PFSK-1 (cell line): ENCODE measurements around the gene DHFR2.

ENCODE experiments used
- FOXP2 ChIP-seq: optimal IDR thresholded peaks from 2 replicates; pipeline ENCODE3; 2011; ENCODE audit warnings: borderline replicate concordance, control low read depth, inconsistent platforms; ENCODE audit not compliant: insufficient read depth; ENCODE audit errors: extremely low read length, extremely low read depth
- POLR2AphosphoS5 ChIP-seq: IDR thresholded peaks from 2 replicates; pipeline ENCODE4 v1.6.1; 2012; ENCODE audit warnings: low read depth, mild to moderate bottlenecking, control low read depth, low read length, moderate library complexity
- SIN3A ChIP-seq: IDR thresholded peaks from 2 replicates; pipeline ENCODE4 v1.6.1; 2012; ENCODE audit warnings: mild to moderate bottlenecking, low read length, moderate library complexity, borderline replicate concordance; ENCODE audit not compliant: insufficient read depth
- TAF1 ChIP-seq: IDR thresholded peaks from 2 replicates; pipeline ENCODE4 v1.6.1; 2012; ENCODE audit warnings: low read length, control low read depth, borderline replicate concordance; ENCODE audit not compliant: insufficient read depth
- TF ChIP-seq, protein P1 (sequence below), 2 experiments: IDR thresholded peaks; 2 replicates each; pipeline versions ENCODE4 v1.6.1 to v1.8.0; 2011 to 2012; ENCODE audit warnings: low read depth in 2 of 2, low read length in 2 of 2, control low read depth in 1 of 2, inconsistent platforms in 1 of 2, mild to moderate bottlenecking in 1 of 2, moderate library complexity in 1 of 2; ENCODE audit not compliant: insufficient read depth in 1 of 2

Gene DHFR2

DNA sequence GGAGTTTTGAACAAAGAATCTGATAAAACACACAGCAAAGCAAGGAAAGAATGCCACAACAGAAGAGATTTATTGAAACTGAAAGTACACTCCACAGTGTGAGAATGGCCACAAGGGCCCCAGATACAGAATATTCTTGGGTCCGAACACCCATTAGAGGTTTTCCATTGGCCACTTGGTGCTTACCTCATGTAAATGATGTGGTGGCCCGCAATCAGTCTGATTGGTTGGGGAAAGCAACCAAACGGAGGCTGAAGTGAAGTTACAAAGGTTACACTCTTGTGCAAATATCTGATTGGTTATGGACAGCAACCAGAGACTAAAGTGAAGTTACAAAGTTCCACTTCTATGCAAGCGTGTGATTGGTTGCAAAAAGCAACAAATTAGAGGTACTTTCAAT lies 20.5 kb upstream of the DHFR2 start:
- no peak for TF ChIP-seq FOXP2
- no peak for TF ChIP-seq TAF1
- TF ChIP-seq, protein P1, sequence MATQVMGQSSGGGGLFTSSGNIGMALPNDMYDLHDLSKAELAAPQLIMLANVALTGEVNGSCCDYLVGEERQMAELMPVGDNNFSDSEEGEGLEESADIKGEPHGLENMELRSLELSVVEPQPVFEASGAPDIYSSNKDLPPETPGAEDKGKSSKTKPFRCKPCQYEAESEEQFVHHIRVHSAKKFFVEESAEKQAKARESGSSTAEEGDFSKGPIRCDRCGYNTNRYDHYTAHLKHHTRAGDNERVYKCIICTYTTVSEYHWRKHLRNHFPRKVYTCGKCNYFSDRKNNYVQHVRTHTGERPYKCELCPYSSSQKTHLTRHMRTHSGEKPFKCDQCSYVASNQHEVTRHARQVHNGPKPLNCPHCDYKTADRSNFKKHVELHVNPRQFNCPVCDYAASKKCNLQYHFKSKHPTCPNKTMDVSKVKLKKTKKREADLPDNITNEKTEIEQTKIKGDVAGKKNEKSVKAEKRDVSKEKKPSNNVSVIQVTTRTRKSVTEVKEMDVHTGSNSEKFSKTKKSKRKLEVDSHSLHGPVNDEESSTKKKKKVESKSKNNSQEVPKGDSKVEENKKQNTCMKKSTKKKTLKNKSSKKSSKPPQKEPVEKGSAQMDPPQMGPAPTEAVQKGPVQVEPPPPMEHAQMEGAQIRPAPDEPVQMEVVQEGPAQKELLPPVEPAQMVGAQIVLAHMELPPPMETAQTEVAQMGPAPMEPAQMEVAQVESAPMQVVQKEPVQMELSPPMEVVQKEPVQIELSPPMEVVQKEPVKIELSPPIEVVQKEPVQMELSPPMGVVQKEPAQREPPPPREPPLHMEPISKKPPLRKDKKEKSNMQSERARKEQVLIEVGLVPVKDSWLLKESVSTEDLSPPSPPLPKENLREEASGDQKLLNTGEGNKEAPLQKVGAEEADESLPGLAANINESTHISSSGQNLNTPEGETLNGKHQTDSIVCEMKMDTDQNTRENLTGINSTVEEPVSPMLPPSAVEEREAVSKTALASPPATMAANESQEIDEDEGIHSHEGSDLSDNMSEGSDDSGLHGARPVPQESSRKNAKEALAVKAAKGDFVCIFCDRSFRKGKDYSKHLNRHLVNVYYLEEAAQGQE (IDR thresholded peaks at IDR 0.05; ENCODE audit: insufficient read depth in 1 of 2, low read depth in 2 of 2, low read length in 2 of 2): no peak
- TF ChIP-seq SIN3A: no peak
- no peak for TF ChIP-seq POLR2AphosphoS5

DNA sequence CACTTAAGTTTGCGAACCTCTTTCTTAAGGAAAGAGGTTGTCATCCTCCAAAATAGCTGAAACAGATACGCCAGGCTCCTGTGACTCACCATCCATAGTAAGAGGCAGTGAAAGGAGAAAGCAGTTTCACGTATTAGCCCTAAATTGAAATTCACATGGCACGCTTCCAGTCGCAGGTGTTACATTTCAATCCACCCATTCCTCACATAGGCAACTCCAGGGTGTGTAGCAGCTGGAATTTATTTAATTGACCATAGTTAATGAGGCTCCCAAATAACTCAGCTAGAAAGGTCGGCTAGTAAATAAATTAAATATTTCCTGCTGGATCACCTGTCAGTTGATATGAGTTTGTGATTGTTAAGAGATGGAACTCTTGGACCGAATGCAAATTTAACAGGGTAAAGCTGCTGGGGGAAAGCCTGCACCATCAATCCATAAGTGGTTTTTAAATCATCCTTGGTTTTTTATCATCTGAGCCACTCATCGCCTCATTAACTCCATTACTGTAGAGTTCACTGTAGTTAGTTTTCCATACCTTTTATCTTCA lies 19.7 kb upstream of the DHFR2 start:
- TF ChIP-seq TAF1 (no peak), POLR2AphosphoS5 (no peak), FOXP2 (no peak), SIN3A (no peak)
- TF ChIP-seq, protein P1 (IDR thresholded peaks at IDR 0.05; ENCODE audit: insufficient read depth in 1 of 2, low read depth in 2 of 2, low read length in 2 of 2): no peak

DNA sequence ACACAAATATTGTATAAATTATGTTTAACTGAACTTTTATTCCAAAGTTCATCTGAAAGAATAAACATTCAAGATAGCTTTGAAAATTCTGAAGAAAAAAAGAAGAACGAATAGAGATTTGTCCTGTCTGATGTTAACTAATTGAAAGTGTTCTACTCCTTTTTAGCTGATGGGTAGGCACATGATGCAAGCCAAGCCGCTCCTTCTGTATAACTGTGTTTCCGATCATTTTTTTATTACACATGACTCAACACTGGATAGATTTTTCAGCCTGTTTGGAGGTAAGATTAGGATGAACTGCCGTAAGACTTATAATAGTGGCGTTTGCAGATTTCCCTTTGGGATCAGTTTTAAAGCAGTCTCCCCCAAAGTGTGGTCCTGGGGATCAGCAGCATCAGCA lies 19.2 kb upstream of the DHFR2 start:
- TF ChIP-seq FOXP2: no peak
- TF ChIP-seq, protein P1 (IDR thresholded peaks at IDR 0.05; ENCODE audit: insufficient read depth in 1 of 2, low read depth in 2 of 2, low read length in 2 of 2): no peak
- TF ChIP-seq SIN3A: no peak
- no peak for TF ChIP-seq POLR2AphosphoS5
- no peak for TF ChIP-seq TAF1

DNA sequence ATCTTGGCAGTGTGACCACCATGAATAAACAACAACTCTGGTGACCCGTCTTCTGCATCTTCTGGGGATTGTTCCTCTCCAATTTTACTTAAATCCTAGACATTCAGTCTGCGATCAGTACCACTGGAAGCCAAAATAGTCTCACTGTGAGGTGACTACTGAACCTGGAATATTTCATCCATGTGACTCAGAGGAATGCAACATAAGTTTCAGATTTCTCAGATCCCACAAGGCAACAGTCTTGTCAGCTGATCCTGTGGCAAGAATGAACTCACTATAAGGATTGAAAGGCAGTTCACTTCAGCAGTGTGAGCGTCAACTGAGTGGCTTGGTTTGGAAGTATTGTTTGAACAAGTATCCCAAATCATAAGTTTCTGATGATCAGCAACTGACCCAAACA lies 13.3 kb upstream of the DHFR2 start:
- no peak for TF ChIP-seq FOXP2
- TF ChIP-seq, protein P1 (IDR thresholded peaks at IDR 0.05; ENCODE audit: insufficient read depth in 1 of 2, low read depth in 2 of 2, low read length in 2 of 2): no peak
- TF ChIP-seq POLR2AphosphoS5: no peak
- no peak for TF ChIP-seq TAF1
- TF ChIP-seq SIN3A: no peak

DNA sequence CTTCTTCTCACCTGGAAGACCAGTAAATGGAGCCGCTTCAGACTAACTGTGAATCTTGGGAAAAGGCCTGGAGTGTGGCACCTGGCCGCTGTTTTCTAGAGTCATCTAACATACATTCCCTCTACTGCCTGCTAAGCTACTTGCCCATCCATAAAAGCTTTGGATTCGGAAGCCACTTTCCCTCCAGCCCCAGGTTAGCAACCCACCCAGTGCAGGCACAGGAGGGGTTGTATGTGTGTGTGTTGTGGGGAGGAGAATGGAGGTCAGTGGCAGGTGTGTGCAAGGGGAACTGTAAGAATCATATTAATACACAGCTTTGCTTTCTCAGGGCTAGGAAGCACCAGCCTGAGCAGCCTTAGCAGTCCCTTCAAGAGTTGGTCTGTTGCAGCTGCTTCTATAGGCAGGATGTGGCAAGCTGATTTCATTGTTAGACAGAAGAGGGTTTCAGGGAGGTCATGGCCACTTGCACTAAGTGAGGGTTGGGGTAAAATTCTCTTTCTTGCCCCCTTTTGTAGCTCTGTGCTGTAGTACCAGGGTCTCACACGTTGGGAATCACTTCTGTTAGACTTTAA lies 9.1 kb upstream of the DHFR2 start:
- no peak for TF ChIP-seq TAF1
- TF ChIP-seq, protein P1 (IDR thresholded peaks at IDR 0.05; ENCODE audit: insufficient read depth in 1 of 2, low read depth in 2 of 2, low read length in 2 of 2): no peak
- TF ChIP-seq POLR2AphosphoS5: no peak
- TF ChIP-seq SIN3A: no peak
- no peak for TF ChIP-seq FOXP2
